ENCODE measurements around the gene NLRP10.

NLRP10 gene

DNA sequence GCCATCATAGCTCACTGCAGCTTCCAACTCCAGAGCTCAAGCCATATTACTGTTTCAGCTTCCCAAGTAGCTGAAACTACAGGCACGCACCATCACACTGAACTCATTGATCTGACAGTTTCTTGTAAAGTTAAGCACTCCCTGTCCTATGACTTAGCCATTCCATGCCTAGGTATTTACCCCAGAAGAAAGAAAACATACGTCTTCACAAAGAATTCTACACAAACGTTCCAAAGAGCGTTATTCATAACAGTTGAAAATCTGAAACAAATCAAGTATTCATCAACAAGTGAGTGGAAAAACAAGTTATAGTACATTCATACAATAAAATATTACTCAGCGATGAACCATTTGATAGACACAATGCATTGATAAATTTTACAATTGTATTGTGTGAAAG, 7.8 kb upstream of the NLRP10 start:
- DNase-seq (ENCODE audit: low read depth in 2 of 2), result no peak

DNA sequence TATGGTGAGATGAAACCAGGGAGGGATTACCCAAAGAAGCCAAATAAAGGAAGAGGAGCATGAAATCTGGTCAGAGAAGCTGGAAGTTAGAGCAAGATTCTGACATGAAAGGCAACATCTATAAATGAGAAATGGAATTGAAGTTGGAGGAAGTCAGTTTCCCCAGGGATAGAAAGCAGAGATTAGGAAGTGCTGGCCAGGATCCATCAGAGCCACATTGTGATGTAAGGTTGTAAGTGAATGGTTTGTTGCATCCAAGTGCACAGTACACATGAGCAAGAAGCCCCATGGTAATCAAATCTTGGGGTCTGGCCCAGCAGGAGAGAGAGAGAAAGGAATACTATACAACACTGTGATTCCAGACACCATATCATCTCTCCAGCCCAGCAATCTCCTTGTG, 6.6 kb upstream of the NLRP10 start:
- DNase-seq (ENCODE audit: low read depth in 2 of 2), result no peak

DNA sequence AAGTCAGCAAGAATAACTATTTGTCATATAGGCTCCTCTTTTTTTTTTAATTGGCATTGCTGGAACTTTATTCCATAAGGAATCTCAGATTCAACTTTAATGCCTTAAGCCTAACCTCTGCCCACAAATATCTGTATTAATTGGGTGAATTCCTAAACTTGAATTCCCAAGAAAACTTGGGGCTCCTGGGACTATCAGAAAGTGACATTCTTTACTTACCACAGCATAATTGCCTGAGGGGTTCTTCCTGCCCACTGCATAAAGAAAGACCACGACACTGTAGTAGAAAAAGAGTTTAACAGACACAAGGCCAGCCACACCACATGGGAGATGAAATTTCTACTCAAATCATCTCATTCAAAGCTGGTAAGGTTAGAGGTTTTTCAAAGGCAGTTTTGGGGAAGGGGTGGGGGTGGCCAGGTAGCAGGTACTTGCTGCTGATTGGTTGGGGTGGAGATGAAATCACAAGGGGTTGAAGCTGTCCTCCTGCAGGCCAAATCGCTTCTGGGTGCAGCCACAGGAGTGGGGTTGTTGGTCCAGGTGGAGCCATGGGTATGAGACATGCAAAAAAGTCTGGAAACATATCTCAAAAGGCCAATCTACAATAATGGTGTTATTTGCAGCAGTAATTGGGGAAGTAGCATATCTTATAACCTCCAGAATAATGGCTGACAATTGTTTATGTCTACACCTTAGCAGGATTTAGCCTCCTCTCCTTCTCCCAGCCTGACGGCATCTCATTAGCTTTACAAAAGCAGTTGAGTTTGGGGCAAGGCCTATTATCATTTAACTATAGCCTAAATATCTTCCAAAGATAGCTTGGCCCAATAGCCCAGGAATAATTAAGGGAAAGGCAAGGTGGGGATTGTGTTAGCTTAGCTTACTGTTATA, 4.8 kb upstream of the NLRP10 start:
- DNase-seq (ENCODE audit: low read depth in 2 of 2), result peak in 1 of 2 experiments; percentile 20

DNA sequence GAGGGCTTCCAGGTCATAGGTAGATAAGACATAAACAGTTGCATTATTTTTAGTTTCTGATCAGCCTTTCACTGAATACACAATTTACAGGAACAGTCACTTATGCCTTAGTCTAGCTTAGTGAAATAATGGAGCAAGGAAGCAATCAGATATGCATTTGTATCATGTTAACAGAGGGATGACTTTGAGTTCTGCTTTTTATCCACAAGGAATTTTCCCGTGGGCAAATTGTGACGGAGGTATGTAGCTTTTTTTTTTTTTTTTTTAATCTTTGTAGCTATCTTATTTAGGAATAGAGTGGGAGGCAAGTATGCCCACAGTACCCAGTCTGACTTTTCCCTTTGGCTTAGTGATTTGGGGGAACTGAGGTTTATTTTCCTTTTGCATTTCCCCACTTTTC, 3.4 kb upstream of the NLRP10 start:
- no peak for DNase-seq (ENCODE audit: low read depth in 2 of 2)

DNA sequence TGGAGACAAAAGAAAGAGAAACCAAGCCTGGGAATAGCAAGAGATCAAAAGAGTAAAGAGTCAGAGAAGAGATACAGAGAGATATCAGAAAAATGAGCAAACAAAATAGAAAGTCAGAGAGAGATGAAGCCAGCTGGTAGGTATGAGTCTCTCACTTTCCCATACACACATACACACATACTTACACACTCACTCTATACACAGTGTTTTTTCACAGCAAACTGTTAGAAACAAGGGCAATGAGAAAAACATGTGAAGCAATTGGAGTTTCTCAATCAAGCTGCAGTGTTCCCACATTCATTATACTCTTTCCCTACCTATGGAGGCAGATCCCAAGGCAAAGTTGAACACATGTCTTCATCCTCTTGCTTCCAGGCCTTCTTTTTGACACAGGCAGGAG, 2.6 kb upstream of the NLRP10 start:
- DNase-seq (ENCODE audit: low read depth in 2 of 2), result no peak

DNA sequence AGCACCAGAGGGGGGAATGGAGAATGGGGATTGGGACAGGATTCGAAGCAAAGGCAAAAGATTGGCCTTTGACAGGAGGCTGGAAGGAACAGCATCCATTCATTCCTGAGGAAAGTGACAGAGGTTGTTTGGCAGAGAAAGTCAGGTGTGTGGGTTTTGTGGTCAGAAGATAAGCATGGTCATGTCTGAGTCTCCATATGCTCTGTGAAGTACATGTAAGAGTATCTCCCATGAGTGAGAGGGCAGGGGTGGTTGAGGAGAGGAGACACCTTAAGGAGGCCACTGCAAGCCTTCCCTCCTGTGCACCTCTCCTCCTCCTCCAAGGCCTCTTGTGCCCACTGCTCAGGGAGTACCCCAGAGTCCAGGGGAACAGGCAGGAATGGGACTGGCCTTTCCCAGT, 1.9 kb upstream of the NLRP10 start:
- no peak for DNase-seq (ENCODE audit: low read depth in 2 of 2)

DNA sequence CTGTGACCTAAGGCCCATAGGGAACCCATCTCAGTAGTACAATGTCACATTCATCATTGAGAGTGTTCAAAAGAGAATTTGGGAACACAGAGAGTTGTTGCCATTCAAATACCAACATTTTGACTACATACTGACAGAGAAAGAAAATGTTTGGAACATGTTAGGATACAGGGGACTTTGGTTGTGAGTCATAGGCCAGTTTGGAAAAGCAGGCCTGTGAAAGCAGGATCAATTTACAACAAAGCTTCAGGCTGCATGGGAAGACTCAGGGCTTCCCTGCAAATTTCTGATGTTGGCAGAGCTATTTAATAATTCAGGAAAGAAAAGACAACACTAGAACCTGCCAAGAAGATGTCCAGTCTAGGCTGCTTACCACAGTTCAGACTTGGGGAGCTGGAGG, 374 bp downstream of the NLRP10 start:
- DNase-seq (ENCODE audit: low read depth in 2 of 2), result peak; percentile 21 to 29

DNA sequence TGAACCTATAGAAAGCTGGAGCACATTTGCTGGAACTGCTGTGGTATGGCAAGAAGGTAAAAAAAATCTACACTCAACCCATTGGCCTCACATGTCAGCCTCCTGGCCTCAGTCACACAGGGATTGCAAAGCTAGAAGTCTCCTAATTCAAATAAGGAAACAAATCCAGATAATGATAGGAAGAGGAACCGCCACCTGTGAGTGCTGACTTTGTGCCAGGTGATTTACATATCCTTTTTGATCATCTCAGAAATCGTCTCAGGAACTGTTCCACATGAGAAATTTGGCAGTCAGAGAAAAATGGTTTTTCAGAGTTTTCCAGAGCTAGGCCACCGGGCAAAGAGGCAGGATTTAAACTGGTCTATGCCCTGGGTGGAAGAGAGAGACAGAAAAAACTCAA, 986 bp downstream of the NLRP10 start:
- DNase-seq (ENCODE audit: low read depth in 2 of 2), result no peak

DNA sequence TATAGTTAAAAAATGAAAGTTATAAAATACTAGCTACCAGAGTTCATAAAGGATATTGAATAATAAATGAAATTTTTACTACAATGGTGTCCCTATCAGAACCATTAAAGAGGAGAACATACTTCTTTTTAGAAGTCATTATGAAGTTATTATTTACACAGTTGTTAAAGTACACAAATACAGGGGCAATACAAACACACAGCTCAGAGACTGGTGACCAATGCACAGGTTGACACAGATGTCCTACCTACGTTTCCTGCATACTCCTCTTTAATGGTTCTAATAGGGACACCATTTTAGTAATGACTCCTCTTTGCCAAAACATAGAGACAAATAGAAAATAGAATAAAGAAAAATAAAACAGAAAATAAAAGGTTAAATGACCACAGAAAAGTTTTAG, 10.1 kb downstream of the NLRP10 start:
- no peak for DNase-seq (ENCODE audit: low read depth in 2 of 2)

DNA sequence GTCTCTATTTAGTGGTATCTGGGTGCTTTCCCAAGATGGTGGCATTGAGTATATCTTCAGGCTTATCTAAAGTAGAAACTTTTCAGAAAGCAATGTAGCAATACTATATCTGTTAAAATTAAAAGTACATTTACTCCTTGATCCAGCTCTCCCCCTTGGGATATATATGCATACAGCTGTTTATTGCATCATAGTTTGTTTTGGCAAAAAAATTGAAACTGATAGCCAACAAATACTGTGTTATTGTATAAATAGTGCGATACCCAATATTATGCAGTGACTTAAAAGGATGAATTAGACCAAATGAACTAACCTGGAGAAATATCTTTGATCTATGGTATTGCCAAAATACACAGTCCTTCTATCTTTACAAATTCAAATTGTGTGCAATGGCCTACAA, 15.3 kb downstream of the NLRP10 start:
- DNase-seq (ENCODE audit: low read depth in 2 of 2), result no peak

DNA sequence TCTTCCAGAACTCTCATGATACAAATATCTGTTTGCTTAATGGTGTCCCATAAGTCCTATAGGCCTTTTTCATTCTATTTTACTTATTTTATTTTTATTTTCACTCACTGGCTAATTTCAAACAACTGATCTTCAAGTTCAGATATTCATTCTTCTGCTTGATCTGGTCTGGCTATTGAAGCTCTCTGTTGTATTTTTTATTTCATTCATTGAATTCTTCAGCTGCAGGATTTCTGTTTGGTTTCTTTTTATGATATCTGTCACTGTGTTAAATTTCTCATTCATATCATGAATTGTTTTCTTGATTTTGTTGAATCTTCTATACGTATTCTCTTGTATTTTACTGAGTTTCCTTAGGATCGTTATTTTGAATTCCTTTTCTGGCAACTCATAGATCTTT, 21.1 kb downstream of the NLRP10 start:
- no peak for DNase-seq (ENCODE audit: low read depth in 2 of 2)

DNA sequence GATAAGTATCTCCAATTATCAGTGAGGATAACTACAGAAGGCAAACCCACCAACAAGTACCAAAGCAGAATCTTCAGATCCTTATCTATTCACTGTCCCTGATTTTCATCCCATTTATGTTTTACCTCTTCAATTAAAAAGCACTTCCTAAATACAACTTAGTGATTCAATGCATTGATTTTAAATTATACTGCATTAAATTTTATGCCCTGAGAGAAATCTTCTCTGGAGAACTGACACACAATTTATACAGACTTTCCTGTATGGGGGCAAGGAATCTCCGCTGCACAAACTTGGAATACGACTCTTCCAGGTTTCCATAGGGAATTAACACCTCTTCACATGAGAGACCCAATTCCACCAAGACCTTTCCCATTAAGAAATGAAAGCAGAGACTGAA, 23.6 kb downstream of the NLRP10 start, which contains the start of gene OR10A3:
Gene OR10A3, minus strand, starts transcription at position 101 of the 400 bp plus-strand sequence. CDS start 2,188 bp downstream, outside the sequence.
- DNase-seq (ENCODE audit: low read depth in 2 of 2), result no peak

DNA sequence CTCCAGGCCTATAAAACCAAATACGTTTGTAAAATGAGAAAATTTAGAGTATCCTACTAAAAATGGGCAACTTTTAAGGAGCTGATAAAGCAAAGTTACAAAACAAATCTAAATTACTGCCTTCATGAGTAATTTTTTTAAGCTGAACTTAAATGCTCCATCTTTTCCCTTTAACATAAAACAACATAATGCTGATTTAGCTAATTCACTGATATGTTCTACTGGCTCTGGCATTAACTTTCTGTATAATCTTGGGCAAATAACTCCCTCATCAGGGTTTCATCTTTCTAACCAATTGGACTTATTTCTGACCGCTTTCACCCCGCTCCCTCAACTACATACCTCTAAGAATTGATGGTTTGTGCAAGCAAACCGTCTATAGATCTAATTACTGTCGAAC, 24.1 kb downstream of the NLRP10 start:
- DNase-seq (ENCODE audit: low read depth in 2 of 2), result no peak

DNA sequence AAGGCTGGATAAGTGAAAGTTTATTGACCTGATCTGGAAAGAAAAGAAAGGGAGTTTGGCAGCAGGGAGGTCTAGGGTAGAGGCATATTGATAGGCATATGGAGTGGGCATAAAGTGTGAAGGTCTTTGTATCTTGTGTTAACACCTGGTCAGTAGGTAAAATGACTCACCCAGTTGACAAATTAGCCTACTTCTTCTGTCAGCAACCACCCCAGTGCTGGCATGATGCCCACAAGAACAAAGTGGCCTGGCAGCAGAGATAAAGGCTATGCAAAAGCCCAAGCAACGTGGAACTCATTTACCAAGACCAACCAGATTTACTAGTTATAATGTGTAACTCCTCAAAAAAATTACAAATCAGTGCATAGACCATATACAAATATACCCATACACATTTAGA, 28.6 kb downstream of the NLRP10 start:
- DNase-seq (ENCODE audit: low read depth in 2 of 2), result no peak

DNA sequence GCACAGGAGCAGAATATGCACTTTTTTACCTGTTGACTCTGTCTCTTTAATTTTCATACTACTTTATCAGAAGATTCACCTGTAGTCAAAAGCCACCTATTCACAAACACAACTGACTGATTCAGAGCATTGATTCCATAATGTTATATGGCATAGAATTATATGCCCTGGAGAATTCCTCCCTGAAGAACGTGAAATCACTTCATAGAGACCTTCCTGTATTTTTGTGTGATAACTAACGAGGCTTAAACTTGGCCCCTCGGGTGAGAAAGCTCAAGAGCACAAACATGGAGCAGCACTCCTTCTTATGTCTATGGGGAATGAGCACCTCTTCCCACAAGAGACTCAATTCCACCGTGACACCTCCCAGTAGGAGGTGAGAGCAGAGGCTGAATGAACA, 34.1 kb downstream of the NLRP10 start, which contains the start of gene OR10A6:
Gene OR10A6, minus strand, starts transcription at position 101 of the 400 bp plus-strand sequence. CDS start 2,606 bp downstream, outside the sequence.
- no peak for DNase-seq (ENCODE audit: low read depth in 2 of 2)

DNA sequence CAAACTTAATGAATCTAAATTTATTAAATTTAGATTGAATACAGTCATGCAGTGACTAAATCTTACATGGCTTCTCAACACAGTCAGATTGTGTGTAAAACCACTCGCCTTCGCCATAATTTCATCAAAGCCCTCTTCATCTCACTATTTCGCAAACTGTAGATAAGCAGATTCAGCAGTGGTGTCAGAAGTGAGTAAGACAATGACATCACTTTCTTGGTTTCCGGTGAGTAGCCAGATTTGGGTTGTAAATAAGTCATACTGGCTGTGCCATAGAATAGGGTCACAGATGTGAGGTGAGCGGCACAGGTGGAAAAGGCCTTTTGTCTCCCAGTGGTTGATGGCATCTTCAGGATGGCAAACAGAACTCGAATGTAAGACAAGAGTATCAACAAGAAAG, 37.6 kb downstream of the NLRP10 start:
- DNase-seq (ENCODE audit: low read depth in 2 of 2), result no peak

DNA sequence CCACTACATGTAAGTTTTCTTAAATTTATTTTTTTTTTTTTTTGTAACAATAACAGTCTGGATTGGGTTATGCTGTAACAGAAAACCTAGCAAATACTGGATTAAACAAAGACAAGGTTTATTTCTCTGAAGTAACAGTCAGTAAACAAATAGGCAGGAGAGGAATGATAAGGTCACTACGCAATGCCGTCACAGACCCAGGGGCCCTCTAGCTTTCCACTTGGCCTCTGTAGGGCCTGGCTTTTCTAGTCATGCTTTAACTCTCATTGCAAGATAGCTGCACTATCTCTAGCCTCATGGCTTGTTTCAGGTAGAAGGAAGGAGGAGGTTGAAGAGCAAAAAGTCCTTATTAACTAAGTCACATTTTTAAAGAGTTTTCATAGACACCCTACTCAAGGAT, 40.7 kb downstream of the NLRP10 start:
- DNase-seq (ENCODE audit: low read depth in 2 of 2), result no peak

DNA sequence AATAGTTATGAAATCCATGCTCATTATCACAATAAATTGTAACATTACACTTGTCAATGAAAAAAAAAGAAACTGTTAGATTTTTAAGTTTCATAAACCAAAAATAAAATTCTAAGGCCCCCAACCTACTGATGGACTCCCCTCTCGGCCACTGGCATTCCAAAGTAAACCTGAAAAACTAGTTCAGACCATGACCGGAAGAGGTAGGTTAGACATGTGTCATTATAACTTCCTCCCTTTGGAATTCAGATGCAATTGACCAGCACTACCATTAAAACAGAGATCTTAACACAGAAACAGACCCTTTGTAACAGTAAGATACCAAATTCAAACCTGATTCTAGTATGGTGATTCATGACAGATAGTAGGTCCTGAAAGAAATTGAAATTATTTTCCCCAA, 47.1 kb downstream of the NLRP10 start:
- no peak for DNase-seq (ENCODE audit: low read depth in 2 of 2)
